ENCODE measurements around the gene LRRC32. TPM values are rescaled to one million over a fixed set of nuclear protein-coding genes. Genes with fewer than 3 reads are reported as not detected.
"Not testable (repeated sequence)": the region's sequence is repeated elsewhere in the genome, so short reads cannot be mapped to it uniquely, and the experiment has no call there.

LRRC32 gene
- total and polyA plus RNA-seq, 4 experiments from 2014 or later, result 0.38 to 0.56 (median 0.53) TPM; not detected in 1

GRCh38 chr11:76622493-76623094 is 48.0 kb downstream of the LRRC32 start:
- intact Hi-C loops (cut with micrococcal nuclease), result no loop called here

GRCh38 chr11:76621868-76622267 is 48.7 kb downstream of the LRRC32 start:
- Histone ChIP-seq H3K4me1 (ENCODE audit: insufficient read depth, low read length) (peaks cover 4% of the 10 kb centered on the region), H3K36me3 (ENCODE audit: insufficient read depth, low read length) (no peaks in the 10 kb centered on the region), H3K27me3 (ENCODE audit: insufficient read depth, low read length) (no peaks in the 10 kb centered on the region), H3K4me3 (ENCODE audit: low read length in 2 of 2) (no peak overlapping the region), H3K9me3 (ENCODE audit: control insufficient read depth in 1 of 2, low read length in 2 of 2) (no peaks in the 10 kb centered on the region), H3K27ac (ENCODE audit: low read depth, low read length) (no peak overlapping the region)
- peaks cover 1 to 6% (median 2%) of the 10 kb centered on the region in 4 donors for H3K4me1 Mint-ChIP-seq
- no peak overlapping the region for H3K27ac Mint-ChIP-seq
- ChIA-PET POLR2A (ENCODE audit: partially characterized antibody) (no interaction called here), CTCF (ENCODE audit: partially characterized antibody) (no interaction called here)
- H3K36me3 Mint-ChIP-seq, result no peaks in the 10 kb centered on the region
- peaks cover 0 to 1% of the 10 kb centered on the region in 2 donors for H3K27me3 Mint-ChIP-seq
- intact Hi-C loops (cut with micrococcal nuclease), result no loop called here
- H3K9me3 Mint-ChIP-seq, result peaks cover 0 to 20% (median 12%) of the 10 kb centered on the region in 8 donors
- no peak overlapping the region for H3K4me3 Mint-ChIP-seq
- DNase-seq, result no peak

More at GRCh38 chr11:76622493-76623094, 48.0 kb downstream of the LRRC32 start:
- H3K27me3 Mint-ChIP-seq, result peaks cover 0 to 1% of the 10 kb centered on the region in 2 donors
- no peak for DNase-seq
- H3K4me3 Mint-ChIP-seq, result no peak overlapping the region
- H3K36me3 Mint-ChIP-seq, result no peaks in the 10 kb centered on the region
- H3K27ac Mint-ChIP-seq, result peak overlapping the region in 1 of 7 donors; percentile 24
- ChIA-PET CTCF (ENCODE audit: partially characterized antibody) (no interaction called here), POLR2A (ENCODE audit: partially characterized antibody) (no interaction called here)
- H3K27ac ChIP-seq (ENCODE audit: low read depth, low read length), result no peak overlapping the region
- H3K4me1 ChIP-seq (ENCODE audit: insufficient read depth, low read length), result peaks cover 8% of the 10 kb centered on the region
- H3K36me3 ChIP-seq (ENCODE audit: insufficient read depth, low read length), result no peaks in the 10 kb centered on the region
- no peaks in the 10 kb centered on the region for H3K27me3 ChIP-seq (ENCODE audit: insufficient read depth, low read length)
- no peaks in the 10 kb centered on the region for H3K9me3 ChIP-seq (ENCODE audit: control insufficient read depth in 1 of 2, low read length in 2 of 2)
- no peak overlapping the region for H3K4me3 ChIP-seq (ENCODE audit: low read length in 2 of 2)
- peaks cover 0 to 20% (median 12%) of the 10 kb centered on the region in 8 donors for H3K9me3 Mint-ChIP-seq
- H3K4me1 Mint-ChIP-seq, result peaks cover 3 to 11% (median 5%) of the 10 kb centered on the region in 4 donors

DNA sequence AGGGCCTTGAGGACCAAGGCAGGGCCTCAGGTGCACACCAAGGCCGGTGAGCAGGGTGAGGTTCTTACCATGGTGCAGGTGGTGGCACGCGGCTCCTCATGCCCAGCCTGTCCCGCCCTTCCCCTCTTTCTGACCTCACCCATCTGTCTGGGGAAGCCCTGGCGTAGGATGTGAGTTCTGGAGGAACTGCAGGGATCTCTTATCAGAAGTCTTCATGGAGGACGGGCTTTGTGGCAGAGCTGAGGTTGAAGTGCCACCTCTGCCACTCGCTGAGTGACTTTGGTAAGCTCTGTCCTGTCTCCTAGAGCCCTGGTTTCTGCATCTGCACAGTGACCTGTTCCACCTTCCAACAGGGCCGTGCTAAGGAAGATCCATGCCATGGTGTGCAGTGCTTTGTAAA is 49.1 kb downstream of the LRRC32 start:
- H3K27ac Mint-ChIP-seq, result no peak overlapping the region
- H3K4me3 Mint-ChIP-seq, result no peak overlapping the region
- H3K4me1 Mint-ChIP-seq, result peaks cover 0 to 2% (median 0%) of the 10 kb centered on the region in 4 donors
- Histone ChIP-seq H3K36me3 (ENCODE audit: insufficient read depth, low read length) (no peaks in the 10 kb centered on the region), H3K27me3 (ENCODE audit: insufficient read depth, low read length) (no peaks in the 10 kb centered on the region), H3K4me3 (ENCODE audit: low read length in 2 of 2) (no peak overlapping the region), H3K9me3 (ENCODE audit: control insufficient read depth in 1 of 2, low read length in 2 of 2) (no peaks in the 10 kb centered on the region), H3K27ac (ENCODE audit: low read depth, low read length) (no peak overlapping the region), H3K4me1 (ENCODE audit: insufficient read depth, low read length) (peaks cover 2% of the 10 kb centered on the region)
- intact Hi-C loops (cut with micrococcal nuclease), result no loop called here
- ChIA-PET POLR2A (ENCODE audit: partially characterized antibody) (no interaction called here), CTCF (ENCODE audit: partially characterized antibody) (no interaction called here)
- H3K27me3 Mint-ChIP-seq, result peaks cover 0 to 2% of the 10 kb centered on the region in 2 donors
- H3K9me3 Mint-ChIP-seq, result peaks cover 0 to 20% (median 12%) of the 10 kb centered on the region in 8 donors
- no peaks in the 10 kb centered on the region for H3K36me3 Mint-ChIP-seq
- no peak for DNase-seq

GRCh38 chr11:76620489-76620888 is 50.1 kb downstream of the LRRC32 start:
- POLR2A ChIA-PET (ENCODE audit: partially characterized antibody), result no interaction called here

GRCh38 chr11:76619801-76620200 is 50.7 kb downstream of the LRRC32 start:
- CTCF ChIA-PET (ENCODE audit: partially characterized antibody); H3K27ac Mint-ChIP-seq; intact Hi-C loops (cut with micrococcal nuclease); POLR2A ChIA-PET (ENCODE audit: partially characterized antibody); DNase-seq; H3K4me1 Mint-ChIP-seq; H3K4me3 ChIP-seq (ENCODE audit: low read length in 2 of 2); H3K36me3 ChIP-seq (ENCODE audit: insufficient read depth, low read length); H3K9me3 Mint-ChIP-seq; H3K36me3 Mint-ChIP-seq; H3K27ac ChIP-seq (ENCODE audit: low read depth, low read length); H3K4me1 ChIP-seq (ENCODE audit: insufficient read depth, low read length); H3K27me3 Mint-ChIP-seq; H3K4me3 Mint-ChIP-seq; H3K27me3 ChIP-seq (ENCODE audit: insufficient read depth, low read length); H3K9me3 ChIP-seq (ENCODE audit: control insufficient read depth in 1 of 2, low read length in 2 of 2): not testable (repeated sequence)

More at GRCh38 chr11:76620489-76620888, 50.1 kb downstream of the LRRC32 start:
- Histone ChIP-seq H3K4me3 (ENCODE audit: low read length in 2 of 2) (no peak overlapping the region), H3K9me3 (ENCODE audit: control insufficient read depth in 1 of 2, low read length in 2 of 2) (no peaks in the 10 kb centered on the region), H3K4me1 (ENCODE audit: insufficient read depth, low read length) (no peaks in the 10 kb centered on the region), H3K27me3 (ENCODE audit: insufficient read depth, low read length) (no peaks in the 10 kb centered on the region), H3K27ac (ENCODE audit: low read depth, low read length) (no peak overlapping the region), H3K36me3 (ENCODE audit: insufficient read depth, low read length) (no peaks in the 10 kb centered on the region)
- H3K4me1 Mint-ChIP-seq, result no peaks in the 10 kb centered on the region
- DNase-seq, result no peak
- peaks cover under 1 to 6% of the 10 kb centered on the region in 2 donors for H3K27me3 Mint-ChIP-seq
- H3K27ac Mint-ChIP-seq, result no peak overlapping the region
- H3K9me3 Mint-ChIP-seq, result peaks cover 0 to 11% (median 9%) of the 10 kb centered on the region in 8 donors
- CTCF ChIA-PET (ENCODE audit: partially characterized antibody), result no interaction called here
- intact Hi-C loops (cut with micrococcal nuclease), result no loop called here
- no peak overlapping the region for H3K4me3 Mint-ChIP-seq
- no peaks in the 10 kb centered on the region for H3K36me3 Mint-ChIP-seq

DNA sequence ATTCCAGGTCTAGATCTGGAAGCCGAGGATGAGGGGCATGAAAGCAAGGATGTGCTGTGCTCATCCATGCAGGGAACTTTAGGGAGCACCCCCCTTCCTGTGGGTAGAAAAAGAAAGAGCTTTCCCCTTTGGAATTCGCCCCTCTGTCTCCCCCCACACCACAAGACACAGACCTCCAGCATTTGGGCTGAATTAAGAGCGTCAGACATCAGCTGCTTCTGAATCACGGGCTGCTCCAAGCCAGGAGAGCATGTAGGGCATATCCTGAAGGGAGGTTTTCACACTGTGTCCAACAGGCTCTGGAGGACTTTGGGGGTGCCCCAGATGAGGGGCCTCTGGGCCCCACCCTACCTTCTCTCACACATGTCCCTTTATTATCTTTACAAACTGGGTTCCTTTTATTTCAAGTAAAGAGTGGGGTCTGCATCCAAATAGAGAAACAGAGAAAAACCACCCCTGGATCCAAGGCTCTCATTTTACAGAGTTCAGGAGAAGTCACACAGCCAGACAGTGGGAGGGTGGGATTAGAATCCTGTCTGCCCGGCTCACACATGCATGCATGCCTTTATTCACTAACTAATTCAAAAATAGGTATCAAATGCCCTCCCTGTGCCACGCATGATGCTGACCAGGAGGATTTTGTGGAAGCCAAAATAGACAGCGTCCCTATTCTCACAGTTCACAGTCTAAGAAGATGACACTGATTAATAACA is 52.8 kb downstream of the LRRC32 start:
- H3K4me3 Mint-ChIP-seq, result no peak overlapping the region
- no peaks in the 10 kb centered on the region for H3K36me3 ChIP-seq (ENCODE audit: insufficient read depth, low read length)
- ChIA-PET CTCF (ENCODE audit: partially characterized antibody) (no interaction called here), POLR2A (ENCODE audit: partially characterized antibody) (no interaction called here)
- H3K4me1 ChIP-seq (ENCODE audit: insufficient read depth, low read length), result no peaks in the 10 kb centered on the region
- DNase-seq, result no peak
- intact Hi-C loops (cut with micrococcal nuclease), result no loop called here
- peaks cover 2 to 6% of the 10 kb centered on the region in 2 donors for H3K27me3 Mint-ChIP-seq
- no peaks in the 10 kb centered on the region for H3K9me3 ChIP-seq (ENCODE audit: control insufficient read depth in 1 of 2, low read length in 2 of 2)
- H3K27ac Mint-ChIP-seq, result no peak overlapping the region
- no peaks in the 10 kb centered on the region for H3K27me3 ChIP-seq (ENCODE audit: insufficient read depth, low read length)
- no peaks in the 10 kb centered on the region for H3K36me3 Mint-ChIP-seq
- peaks cover 0 to 9% (median 5%) of the 10 kb centered on the region in 8 donors for H3K9me3 Mint-ChIP-seq
- no peak overlapping the region for H3K4me3 ChIP-seq (ENCODE audit: low read length in 2 of 2)
- H3K27ac ChIP-seq (ENCODE audit: low read depth, low read length), result no peak overlapping the region
- H3K4me1 Mint-ChIP-seq, result no peaks in the 10 kb centered on the region

DNA sequence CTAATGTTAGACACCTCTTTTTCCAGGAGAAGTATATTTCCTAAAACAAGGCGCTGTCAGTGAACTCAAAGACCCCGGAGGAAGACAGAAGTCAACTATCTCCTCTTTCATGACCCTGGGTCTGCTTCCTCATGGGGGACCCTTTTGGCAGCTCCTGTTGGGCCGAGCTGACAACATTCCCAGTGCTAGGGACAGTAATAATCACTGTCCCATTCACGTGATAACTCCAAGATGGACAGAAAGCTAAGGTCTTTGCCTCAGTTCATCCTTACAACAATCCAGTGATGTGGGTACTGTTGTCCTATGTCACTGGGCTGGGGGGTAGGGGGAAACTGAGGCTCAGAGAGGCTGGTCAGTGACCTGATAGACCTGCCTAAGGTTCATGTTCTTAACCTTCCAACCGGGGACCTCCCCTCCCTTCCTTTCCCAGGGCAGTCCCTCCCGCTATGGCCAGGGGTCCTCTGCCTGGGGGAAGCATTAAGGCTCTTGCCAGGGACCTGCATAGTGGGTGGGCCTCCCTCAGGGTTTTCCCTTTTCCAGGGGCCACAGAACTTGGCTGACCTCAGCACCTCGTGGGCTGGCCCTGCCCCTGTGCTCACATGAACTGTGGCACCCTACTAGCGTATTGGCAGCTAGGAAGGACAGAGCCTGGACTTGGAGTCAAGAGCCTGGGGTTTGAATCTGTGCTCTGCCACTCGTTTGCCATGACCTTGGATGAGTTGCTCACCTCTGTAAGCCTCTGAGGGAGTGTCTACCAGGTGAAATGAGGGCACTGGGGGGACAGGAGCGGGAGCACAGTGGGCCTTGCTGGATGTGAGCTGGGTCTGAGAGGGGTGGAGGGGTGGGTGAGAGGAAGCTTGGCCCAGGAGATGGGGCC is 53.6 kb downstream of the LRRC32 start:
- H3K27me3 Mint-ChIP-seq, result peaks cover 2 to 6% of the 10 kb centered on the region in 2 donors
- CTCF ChIA-PET (ENCODE audit: partially characterized antibody), result no interaction called here

More for the DNA sequence above, 53.6 kb downstream of the LRRC32 start:
- Mint-ChIP-seq H3K9me3 (peaks cover 0 to 9% (median 5%) of the 10 kb centered on the region in 8 donors), H3K36me3 (no peaks in the 10 kb centered on the region), H3K4me1 (no peaks in the 10 kb centered on the region), H3K4me3 (no peak overlapping the region), H3K27ac (no peak overlapping the region)
- intact Hi-C loops (cut with micrococcal nuclease), result no loop called here
- POLR2A ChIA-PET (ENCODE audit: partially characterized antibody), result no interaction called here
- Histone ChIP-seq H3K4me3 (ENCODE audit: low read length in 2 of 2) (no peak overlapping the region), H3K9me3 (ENCODE audit: control insufficient read depth in 1 of 2, low read length in 2 of 2) (no peaks in the 10 kb centered on the region), H3K4me1 (ENCODE audit: insufficient read depth, low read length) (no peaks in the 10 kb centered on the region), H3K27me3 (ENCODE audit: insufficient read depth, low read length) (no peaks in the 10 kb centered on the region), H3K27ac (ENCODE audit: low read depth, low read length) (no peak overlapping the region), H3K36me3 (ENCODE audit: insufficient read depth, low read length) (no peaks in the 10 kb centered on the region)
- DNase-seq, result no peak

Data from CD4-positive, alpha-beta memory T cell (primary cell).